HepG2 (cell line): Measurements from ENCODE around the gene AKAP1. TPM values are rescaled to one million over a fixed set of nuclear protein-coding genes. Genes with fewer than 3 reads are reported as not detected.

Experiments used
- CREM ChIP-seq, 2 experiments: sonication (generic) in 1 of 2; formaldehyde crosslinking in 1 of 2; IDR thresholded peaks; 2 replicates each; pipeline versions ENCODE4 v1.4.0 to v1.6.1; 2016 to 2020; ENCODE audit warnings: antibody characterized with exemption in 1 of 2, mild to moderate bottlenecking in 1 of 2, missing genetic modification reagents in 1 of 2
- HOXA3 ChIP-seq: sonication (generic); formaldehyde crosslinking; IDR thresholded peaks from 2 replicates; pipeline ENCODE4 v1.5.0; 2020; ENCODE audit warnings: missing genetic modification reagents
- IRX3 ChIP-seq: sonication (generic); formaldehyde crosslinking; IDR thresholded peaks from 2 replicates; pipeline ENCODE4 v1.8.1; 2023; ENCODE audit warnings: mild to moderate bottlenecking, low read depth, missing genetic modification reagents, borderline replicate concordance
- ISL2 ChIP-seq: sonication (generic); formaldehyde crosslinking; IDR thresholded peaks from 2 replicates; pipeline ENCODE4 v1.5.0; 2020; ENCODE audit warnings: missing genetic modification reagents
- MYNN ChIP-seq: sonication (generic); formaldehyde crosslinking; IDR thresholded peaks from 2 replicates; pipeline ENCODE4 v1.4.0; 2020; ENCODE audit warnings: mild to moderate bottlenecking, low read depth, missing genetic modification reagents
- PLRG1 ChIP-seq: fragments of 450-650 bp; conservative IDR thresholded peaks from 2 replicates; pipeline ENCODE4 v1.6.1; 2016
- RFXANK ChIP-seq: IDR thresholded peaks from 2 replicates; pipeline ENCODE4 v1.6.1; 2016
- RXRB ChIP-seq: IDR thresholded peaks from 2 replicates; pipeline ENCODE4 v1.6.1; 2016; ENCODE audit warnings: borderline replicate concordance, missing genetic modification reagents, missing compliant biosample characterization
- SMAD1 ChIP-seq: sonication (generic); formaldehyde crosslinking; IDR thresholded peaks from 2 replicates; pipeline ENCODE4 v1.4.0; 2020; ENCODE audit warnings: missing genetic modification reagents, low read depth, mild to moderate bottlenecking, borderline replicate concordance
- SOX5 ChIP-seq: IDR thresholded peaks from 2 replicates; pipeline ENCODE4 v1.6.1; 2016; ENCODE audit warnings: borderline replicate concordance
- ZFX ChIP-seq: sonication (generic); formaldehyde crosslinking; IDR thresholded peaks from 2 replicates; pipeline ENCODE4 v1.4.0; 2020; ENCODE audit warnings: mild to moderate bottlenecking, low read depth, missing genetic modification reagents, moderate library complexity
- ZNF3 ChIP-seq: IDR thresholded peaks from 2 replicates; pipeline ENCODE4 v1.7.0; 2017; ENCODE audit warnings: inconsistent platforms
- polyA plus RNA-seq, 8 experiments: library from polyadenylated mRNA; depleted of rRNA in 3 of 8; stranded (reverse) in 7 of 8; unstranded in 1 of 8; fragments of >200 nt; fragmentation: Illumina TruSeq in 4 of 8; extraction: Trizol in 4 of 8; gene quantifications; 2 replicates each; pipeline versions ENCODE4 v1.2.1 to v1.2.3, GENCODE V29; 2011 to 2016; ENCODE audit warnings: low read depth in 4 of 8, missing spikeins in 1 of 8, mixed read lengths in 1 of 8; ENCODE audit not compliant: insufficient read depth in 1 of 8
- total RNA-seq, 5 experiments: library from RNA; depleted of rRNA; stranded (reverse); fragments of >200 nt; fragmentation: Illumina TruSeq; extraction: Trizol; gene quantifications; 2 replicates each; pipeline ENCODE4 v1.2.3, GENCODE V29; 2016; ENCODE audit warnings: low read depth in 1 of 5
- TF ChIP-seq, protein P1 (sequence below): sonication (generic); formaldehyde crosslinking; IDR thresholded peaks from 2 replicates; pipeline ENCODE4 v1.8.0; 2022; ENCODE audit warnings: missing genetic modification reagents, mild to moderate bottlenecking, moderate library complexity, borderline replicate concordance
- TF ChIP-seq, protein P2 (sequence below): sonication (generic); formaldehyde crosslinking; IDR thresholded peaks from 2 replicates; pipeline ENCODE4; 2020; ENCODE audit warnings: missing genetic modification reagents, mild to moderate bottlenecking, borderline replicate concordance
- TF ChIP-seq, protein P3 (sequence below): sonication (generic); formaldehyde crosslinking; IDR thresholded peaks from one replicate; pipeline ENCODE4 v1.5.1; 2020; ENCODE audit warnings: mild to moderate bottlenecking, missing genetic modification reagents; ENCODE audit errors: not compliant biosample characterization

The AKAP1 gene
- total and polyA plus RNA-seq, 2 of the 13 experiments (the other 11 are each of a cell fraction or from before 2014, with no cell fraction given): 101 to 131 TPM

DNA sequence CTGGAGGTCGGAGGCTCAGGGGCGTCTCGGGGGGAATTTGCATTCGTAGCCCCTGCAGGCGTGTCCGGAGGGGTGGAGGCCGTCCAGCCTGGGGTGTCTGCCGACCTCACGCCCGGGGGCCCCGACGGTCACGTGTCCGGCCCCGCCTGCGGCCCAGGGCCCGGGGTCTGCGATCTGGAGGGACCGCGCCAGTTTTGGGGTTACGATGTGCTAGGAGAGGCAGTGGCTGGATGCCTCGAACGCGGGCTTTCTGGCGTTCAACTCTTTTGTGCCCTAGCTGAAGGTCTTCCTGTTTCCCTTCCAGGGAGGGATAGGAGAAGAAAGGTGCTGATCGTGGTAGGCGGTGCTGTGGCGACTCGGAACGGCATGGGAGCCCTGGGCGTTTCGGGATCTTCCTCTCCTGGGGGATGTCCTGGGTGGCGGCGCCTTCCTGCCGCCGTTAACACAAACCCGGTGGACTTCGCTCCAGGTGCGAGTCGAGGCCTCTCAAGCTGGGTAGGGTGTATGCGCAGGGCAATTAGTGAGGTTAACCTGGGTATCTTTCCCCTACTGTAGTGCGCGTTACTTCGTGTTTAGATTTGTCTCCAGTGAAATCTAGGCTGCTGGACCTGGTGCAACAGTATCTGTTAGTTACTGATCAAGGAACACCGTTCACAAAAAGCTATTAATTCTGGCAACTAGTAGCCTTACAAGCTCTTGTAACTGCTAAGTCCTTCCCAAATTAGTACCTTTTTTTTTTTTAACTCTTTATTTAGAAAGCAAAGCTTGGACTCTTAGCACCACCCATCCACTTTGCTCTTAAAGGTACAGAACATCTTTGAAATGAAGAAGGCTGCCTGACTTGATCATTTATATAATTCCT is 1.3 kb downstream of the AKAP1 start (continued):
- TF ChIP-seq IRX3 (CRISPR knock-in tag): 0 out of 2 replicates have a peak, but pooled peaks have one; percentile 33
- TF ChIP-seq, protein P1, sequence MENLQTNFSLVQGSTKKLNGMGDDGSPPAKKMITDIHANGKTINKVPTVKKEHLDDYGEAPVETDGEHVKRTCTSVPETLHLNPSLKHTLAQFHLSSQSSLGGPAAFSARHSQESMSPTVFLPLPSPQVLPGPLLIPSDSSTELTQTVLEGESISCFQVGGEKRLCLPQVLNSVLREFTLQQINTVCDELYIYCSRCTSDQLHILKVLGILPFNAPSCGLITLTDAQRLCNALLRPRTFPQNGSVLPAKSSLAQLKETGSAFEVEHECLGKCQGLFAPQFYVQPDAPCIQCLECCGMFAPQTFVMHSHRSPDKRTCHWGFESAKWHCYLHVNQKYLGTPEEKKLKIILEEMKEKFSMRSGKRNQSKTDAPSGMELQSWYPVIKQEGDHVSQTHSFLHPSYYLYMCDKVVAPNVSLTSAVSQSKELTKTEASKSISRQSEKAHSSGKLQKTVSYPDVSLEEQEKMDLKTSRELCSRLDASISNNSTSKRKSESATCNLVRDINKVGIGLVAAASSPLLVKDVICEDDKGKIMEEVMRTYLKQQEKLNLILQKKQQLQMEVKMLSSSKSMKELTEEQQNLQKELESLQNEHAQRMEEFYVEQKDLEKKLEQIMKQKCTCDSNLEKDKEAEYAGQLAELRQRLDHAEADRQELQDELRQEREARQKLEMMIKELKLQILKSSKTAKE (CRISPR knock-in tag): 0 out of 2 replicates have a peak, but pooled peaks have one; percentile 35
- no peak for TF ChIP-seq ZNF3 (CRISPR knock-in tag)
- 0 out of 2 replicates have a peak, but pooled peaks have one; percentile 9 for TF ChIP-seq MYNN (CRISPR knock-in tag)
- peak; percentile 56; the same call in 1 of the 2 replicates for TF ChIP-seq RFXANK (CRISPR knock-in tag)
- peak; percentile 72 for TF ChIP-seq RXRB (CRISPR knock-in tag)
- peak; percentile 70 for TF ChIP-seq ZFX (CRISPR knock-in tag)
- TF ChIP-seq CREM (IDR thresholded peaks at IDR 0.05): peak; percentile 55
- no peak for TF ChIP-seq CREM (CRISPR knock-in tag; IDR thresholded peaks at IDR 0.05)
- no peak for TF ChIP-seq PLRG1
- TF ChIP-seq SMAD1 (CRISPR knock-in tag): peak; percentile 85; the same call in 1 of the 2 replicates
- TF ChIP-seq SOX5 (CRISPR knock-in tag): peak; percentile 49; the same call in 1 of the 2 replicates
- TF ChIP-seq, protein P2, sequence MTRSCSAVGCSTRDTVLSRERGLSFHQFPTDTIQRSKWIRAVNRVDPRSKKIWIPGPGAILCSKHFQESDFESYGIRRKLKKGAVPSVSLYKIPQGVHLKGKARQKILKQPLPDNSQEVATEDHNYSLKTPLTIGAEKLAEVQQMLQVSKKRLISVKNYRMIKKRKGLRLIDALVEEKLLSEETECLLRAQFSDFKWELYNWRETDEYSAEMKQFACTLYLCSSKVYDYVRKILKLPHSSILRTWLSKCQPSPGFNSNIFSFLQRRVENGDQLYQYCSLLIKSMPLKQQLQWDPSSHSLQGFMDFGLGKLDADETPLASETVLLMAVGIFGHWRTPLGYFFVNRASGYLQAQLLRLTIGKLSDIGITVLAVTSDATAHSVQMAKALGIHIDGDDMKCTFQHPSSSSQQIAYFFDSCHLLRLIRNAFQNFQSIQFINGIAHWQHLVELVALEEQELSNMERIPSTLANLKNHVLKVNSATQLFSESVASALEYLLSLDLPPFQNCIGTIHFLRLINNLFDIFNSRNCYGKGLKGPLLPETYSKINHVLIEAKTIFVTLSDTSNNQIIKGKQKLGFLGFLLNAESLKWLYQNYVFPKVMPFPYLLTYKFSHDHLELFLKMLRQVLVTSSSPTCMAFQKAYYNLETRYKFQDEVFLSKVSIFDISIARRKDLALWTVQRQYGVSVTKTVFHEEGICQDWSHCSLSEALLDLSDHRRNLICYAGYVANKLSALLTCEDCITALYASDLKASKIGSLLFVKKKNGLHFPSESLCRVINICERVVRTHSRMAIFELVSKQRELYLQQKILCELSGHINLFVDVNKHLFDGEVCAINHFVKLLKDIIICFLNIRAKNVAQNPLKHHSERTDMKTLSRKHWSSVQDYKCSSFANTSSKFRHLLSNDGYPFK (CRISPR knock-in tag): peak; percentile 80; the same call in 1 of the 2 replicates
- TF ChIP-seq, protein P3, sequence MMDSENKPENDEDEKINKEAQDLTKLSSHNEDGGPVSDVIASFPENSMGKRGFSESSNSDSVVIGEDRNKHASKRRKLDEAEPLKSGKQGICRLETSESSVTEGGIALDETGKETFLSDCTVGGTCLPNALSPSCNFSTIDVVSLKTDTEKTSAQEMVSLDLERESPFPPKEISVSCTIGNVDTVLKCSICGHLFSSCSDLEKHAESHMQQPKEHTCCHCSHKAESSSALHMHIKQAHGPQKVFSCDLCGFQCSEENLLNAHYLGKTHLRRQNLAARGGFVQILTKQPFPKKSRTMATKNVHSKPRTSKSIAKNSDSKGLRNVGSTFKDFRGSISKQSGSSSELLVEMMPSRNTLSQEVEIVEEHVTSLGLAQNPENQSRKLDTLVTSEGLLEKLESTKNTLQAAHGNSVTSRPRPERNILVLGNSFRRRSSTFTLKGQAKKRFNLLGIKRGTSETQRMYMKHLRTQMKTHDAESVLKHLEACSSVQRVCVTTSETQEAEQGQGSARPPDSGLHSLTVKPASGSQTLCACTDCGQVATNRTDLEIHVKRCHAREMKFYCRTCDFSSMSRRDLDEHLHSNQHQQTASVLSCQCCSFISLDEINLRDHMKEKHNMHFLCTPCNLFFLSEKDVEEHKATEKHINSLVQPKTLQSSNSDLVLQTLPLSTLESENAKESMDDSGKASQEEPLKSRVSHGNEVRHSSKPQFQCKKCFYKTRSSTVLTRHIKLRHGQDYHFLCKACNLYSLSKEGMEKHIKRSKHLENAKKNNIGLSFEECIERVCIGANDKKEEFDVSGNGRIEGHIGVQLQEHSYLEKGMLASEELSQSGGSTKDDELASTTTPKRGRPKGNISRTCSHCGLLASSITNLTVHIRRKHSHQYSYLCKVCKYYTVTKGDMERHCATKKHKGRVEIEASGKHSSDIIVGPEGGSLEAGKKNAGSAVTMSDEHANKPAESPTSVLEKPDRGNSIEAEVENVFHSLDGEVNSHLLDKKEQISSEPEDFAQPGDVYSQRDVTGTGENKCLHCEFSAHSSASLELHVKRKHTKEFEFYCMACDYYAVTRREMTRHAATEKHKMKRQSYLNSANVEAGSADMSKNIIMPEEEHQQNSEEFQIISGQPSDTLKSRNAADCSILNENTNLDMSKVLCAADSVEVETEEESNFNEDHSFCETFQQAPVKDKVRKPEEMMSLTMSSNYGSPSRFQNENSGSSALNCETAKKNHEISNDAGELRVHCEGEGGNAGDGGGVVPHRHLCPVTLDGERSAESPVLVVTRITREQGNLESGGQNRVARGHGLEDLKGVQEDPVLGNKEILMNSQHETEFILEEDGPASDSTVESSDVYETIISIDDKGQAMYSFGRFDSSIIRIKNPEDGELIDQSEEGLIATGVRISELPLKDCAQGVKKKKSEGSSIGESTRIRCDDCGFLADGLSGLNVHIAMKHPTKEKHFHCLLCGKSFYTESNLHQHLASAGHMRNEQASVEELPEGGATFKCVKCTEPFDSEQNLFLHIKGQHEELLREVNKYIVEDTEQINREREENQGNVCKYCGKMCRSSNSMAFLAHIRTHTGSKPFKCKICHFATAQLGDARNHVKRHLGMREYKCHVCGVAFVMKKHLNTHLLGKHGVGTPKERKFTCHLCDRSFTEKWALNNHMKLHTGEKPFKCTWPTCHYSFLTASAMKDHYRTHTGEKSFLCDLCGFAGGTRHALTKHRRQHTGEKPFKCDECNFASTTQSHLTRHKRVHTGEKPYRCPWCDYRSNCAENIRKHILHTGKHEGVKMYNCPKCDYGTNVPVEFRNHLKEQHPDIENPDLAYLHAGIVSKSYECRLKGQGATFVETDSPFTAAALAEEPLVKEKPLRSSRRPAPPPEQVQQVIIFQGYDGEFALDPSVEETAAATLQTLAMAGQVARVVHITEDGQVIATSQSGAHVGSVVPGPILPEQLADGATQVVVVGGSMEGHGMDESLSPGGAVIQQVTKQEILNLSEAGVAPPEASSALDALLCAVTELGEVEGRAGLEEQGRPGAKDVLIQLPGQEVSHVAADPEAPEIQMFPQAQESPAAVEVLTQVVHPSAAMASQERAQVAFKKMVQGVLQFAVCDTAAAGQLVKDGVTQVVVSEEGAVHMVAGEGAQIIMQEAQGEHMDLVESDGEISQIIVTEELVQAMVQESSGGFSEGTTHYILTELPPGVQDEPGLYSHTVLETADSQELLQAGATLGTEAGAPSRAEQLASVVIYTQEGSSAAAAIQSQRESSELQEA (CRISPR knock-in tag): peak; percentile 61
- TF ChIP-seq HOXA3: peak; percentile 63
- 0 out of 2 replicates have a peak, but pooled peaks have one; percentile 18 for TF ChIP-seq ISL2 (CRISPR knock-in tag)
